ENCODE measurements around the gene IGF2R.
"Not testable (repeated sequence)": the region's sequence is repeated elsewhere in the genome, so short reads cannot be mapped to it uniquely, and the experiment has no call there.

The IGF2R gene

GRCh38 chr6:159960485-159960884 lies 8.4 kb upstream of the IGF2R start:
- no peak for TF ChIP-seq CTCF (IDR thresholded peaks at IDR 0.05; ENCODE audit: low read depth, low read length, missing control alignments)

GRCh38 chr6:159961528-159961927 lies 7.4 kb upstream of the IGF2R start:
- no peak overlapping the region for H3K4me3 ChIP-seq (ENCODE audit: low read depth, low read length)
- in situ Hi-C loops (cut with HindIII; ENCODE audit: low sequenced_read_pairs): loop anchor here (5.0 kb wide), 1 partner anchor 94 kb away; no protein-coding TSS in a partner anchor
- DNase-seq (ENCODE audit: low read depth): no peak
- no peak for TF ChIP-seq CTCF (IDR thresholded peaks at IDR 0.05; ENCODE audit: low read depth, low read length, missing control alignments)

More at GRCh38 chr6:159960485-159960884, 8.4 kb upstream of the IGF2R start:
- DNase-seq (ENCODE audit: low read depth): no peak
- no peak overlapping the region for H3K4me3 ChIP-seq (ENCODE audit: low read depth, low read length)
- in situ Hi-C loops (cut with HindIII; ENCODE audit: low sequenced_read_pairs): loop anchor here (5.0 kb wide), 1 partner anchor 93 kb away; no protein-coding TSS in a partner anchor

GRCh38 chr6:159963111-159963510 lies 5.8 kb upstream of the IGF2R start:
- no peak overlapping the region for H3K4me3 ChIP-seq (ENCODE audit: low read depth, low read length)
- TF ChIP-seq CTCF (IDR thresholded peaks at IDR 0.05; ENCODE audit: low read depth, low read length, missing control alignments): no peak
- in situ Hi-C loops (cut with HindIII; ENCODE audit: low sequenced_read_pairs): loop anchor here (5.0 kb wide), 1 partner anchor 96 kb away; no protein-coding TSS in a partner anchor
- DNase-seq (ENCODE audit: low read depth): no peak

DNA sequence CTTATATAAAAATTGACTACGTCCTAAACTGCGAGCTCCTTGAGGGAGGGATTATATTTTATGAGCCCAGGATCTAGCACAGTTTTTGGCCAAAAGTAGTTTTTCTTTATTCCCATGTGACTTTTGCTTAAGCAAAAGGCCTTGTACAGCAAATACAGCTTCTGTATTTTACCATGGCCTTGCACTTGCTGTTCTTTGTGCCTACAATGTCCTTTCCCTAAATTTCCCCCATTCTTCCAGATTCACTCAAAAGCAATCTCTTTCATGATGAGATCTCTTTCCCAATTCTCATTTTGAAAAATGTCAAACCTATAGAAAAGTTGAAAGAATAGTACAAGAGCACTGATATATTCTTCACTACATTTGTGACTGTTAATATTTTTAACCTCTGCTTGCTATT lies 4.8 kb upstream of the IGF2R start:
- no peak overlapping the region for H3K4me3 ChIP-seq (ENCODE audit: low read depth, low read length)
- no peak for DNase-seq (ENCODE audit: low read depth)
- in situ Hi-C loops (cut with HindIII; ENCODE audit: low sequenced_read_pairs): loop anchor here (5.0 kb wide), 1 partner anchor 97 kb away; no protein-coding TSS in a partner anchor
- no peak for TF ChIP-seq CTCF (IDR thresholded peaks at IDR 0.05; ENCODE audit: low read depth, low read length, missing control alignments)

DNA sequence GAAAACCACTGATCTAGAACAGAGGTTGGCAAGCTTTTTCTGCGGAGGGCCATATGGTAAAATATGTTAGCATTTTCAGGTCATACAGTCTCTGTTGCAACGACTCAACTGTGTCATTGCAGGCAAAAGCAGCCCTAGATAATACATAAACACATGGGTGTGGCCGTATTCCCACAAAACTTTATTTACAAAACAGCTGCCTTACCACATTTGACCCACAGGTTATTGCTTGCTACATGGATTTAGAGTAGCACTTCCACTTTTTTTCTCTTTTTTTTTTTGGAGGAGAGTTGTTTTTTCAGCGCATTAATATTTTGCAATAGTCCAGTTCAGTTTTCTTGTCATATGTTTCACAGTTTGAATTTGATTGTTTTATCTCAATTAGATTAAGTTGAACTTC lies 2.5 kb upstream of the IGF2R start:
- DNase-seq (ENCODE audit: low read depth): no peak
- in situ Hi-C loops (cut with HindIII; ENCODE audit: low sequenced_read_pairs): no loop called here
- no peak for TF ChIP-seq CTCF (IDR thresholded peaks at IDR 0.05; ENCODE audit: low read depth, low read length, missing control alignments)

GRCh38 chr6:159966981-159967380 lies 1.9 kb upstream of the IGF2R start:
- no peak for DNase-seq (ENCODE audit: low read depth)
- in situ Hi-C loops (cut with HindIII; ENCODE audit: low sequenced_read_pairs): no loop called here
- no peak for TF ChIP-seq CTCF (IDR thresholded peaks at IDR 0.05; ENCODE audit: low read depth, low read length, missing control alignments)
- no peak overlapping the region for H3K4me3 ChIP-seq (ENCODE audit: low read depth, low read length)

More for the DNA sequence above, 2.5 kb upstream of the IGF2R start:
- no peak overlapping the region for H3K4me3 ChIP-seq (ENCODE audit: low read depth, low read length)

GRCh38 chr6:159967621-159968020 lies 1.3 kb upstream of the IGF2R start:
- DNase-seq (ENCODE audit: low read depth); H3K4me3 ChIP-seq (ENCODE audit: low read depth, low read length); in situ Hi-C loops (cut with HindIII; ENCODE audit: low sequenced_read_pairs): not testable (repeated sequence)

All from astrocyte of the cerebellum (primary cell).